Measurements from ENCODE around the gene KLHL7.

- no peak for TF ChIP-seq POLR2A (IDR thresholded peaks at IDR 0.05)
- no peak for TF ChIP-seq CTCF (IDR thresholded peaks at IDR 0.05)
- TF ChIP-seq POLR2AphosphoS5 (IDR thresholded peaks at IDR 0.05; ENCODE audit: insufficient read depth in 1 of 2, low read depth in 1 of 2) = no peak
Measured at GRCh38 chr7:23185980-23186379, 80.4 kb downstream of the KLHL7 start.

Measured in vagina (tissue), 2 donors.